Measurements from ENCODE around the gene ZNF292.
"Not testable (repeated sequence)": the region's sequence is repeated elsewhere in the genome, so short reads cannot be mapped to it uniquely, and the experiment has no call there.

Gene ZNF292

GRCh38 chr6:87183687-87184086, 28.3 kb downstream of the ZNF292 start:
- DNase-seq (ENCODE audit: low spot score), result no peak
- no peak for TF ChIP-seq CTCF (IDR thresholded peaks at IDR 0.05; ENCODE audit: borderline replicate concordance, control extremely low read depth, extremely low read depth, insufficient read depth, missing control alignments)
- in situ Hi-C loops (cut with MboI; ENCODE audit: low sequenced_read_pairs, unreplicated experiment), result no loop called here

- in situ Hi-C loops (cut with MboI; ENCODE audit: low sequenced_read_pairs, unreplicated experiment), result no loop called here
- DNase-seq (ENCODE audit: low spot score), result no peak
- no peak for TF ChIP-seq CTCF (IDR thresholded peaks at IDR 0.05; ENCODE audit: borderline replicate concordance, control extremely low read depth, extremely low read depth, insufficient read depth, missing control alignments)
These were observed 29.4 kb downstream of the ZNF292 start for GRCh38 chr6:87184762-87185250.

- no peak for TF ChIP-seq CTCF (IDR thresholded peaks at IDR 0.05; ENCODE audit: borderline replicate concordance, control extremely low read depth, extremely low read depth, insufficient read depth, missing control alignments)
- DNase-seq (ENCODE audit: low spot score), result no peak
- in situ Hi-C loops (cut with MboI; ENCODE audit: low sequenced_read_pairs, unreplicated experiment), result no loop called here
These were observed 41.0 kb downstream of the ZNF292 start for GRCh38 chr6:87196275-87196842.

GRCh38 chr6:87197547-87197946, 42.2 kb downstream of the ZNF292 start:
- no peak for TF ChIP-seq CTCF (IDR thresholded peaks at IDR 0.05; ENCODE audit: borderline replicate concordance, control extremely low read depth, extremely low read depth, insufficient read depth, missing control alignments)
- DNase-seq (ENCODE audit: low spot score), result peak; percentile 62
- in situ Hi-C loops (cut with MboI; ENCODE audit: low sequenced_read_pairs, unreplicated experiment), result no loop called here

GRCh38 chr6:87198022-87198810, 42.9 kb downstream of the ZNF292 start:
- DNase-seq (ENCODE audit: low spot score); in situ Hi-C loops (cut with MboI; ENCODE audit: low sequenced_read_pairs, unreplicated experiment): not testable (repeated sequence)

- no peak for TF ChIP-seq CTCF (IDR thresholded peaks at IDR 0.05; ENCODE audit: borderline replicate concordance, control extremely low read depth, extremely low read depth, insufficient read depth, missing control alignments)
- in situ Hi-C loops (cut with MboI; ENCODE audit: low sequenced_read_pairs, unreplicated experiment), result no loop called here
- no peak for DNase-seq (ENCODE audit: low spot score)
These were observed 44.4 kb downstream of the ZNF292 start for GRCh38 chr6:87199787-87200186.

- in situ Hi-C loops (cut with MboI; ENCODE audit: low sequenced_read_pairs, unreplicated experiment), result no loop called here
- no peak for DNase-seq (ENCODE audit: low spot score)
These were observed 45.3 kb downstream of the ZNF292 start for GRCh38 chr6:87200469-87201175.

More at GRCh38 chr6:87200469-87201175, 45.3 kb downstream of the ZNF292 start:
- TF ChIP-seq CTCF (IDR thresholded peaks at IDR 0.05; ENCODE audit: borderline replicate concordance, control extremely low read depth, extremely low read depth, insufficient read depth, missing control alignments), result no peak

All from GM13976 (cell line).